Brain pericyte (primary cell): ENCODE data around the gene C11orf24.
A peak's percentile ranks its signal among the peaks of the same experiment; 100 is the strongest.
"Not testable (repeated sequence)": the region's sequence is repeated elsewhere in the genome, so short reads cannot be mapped to it uniquely, and the experiment has no call there.

Source experiments
- DNase-seq: peaks from one replicate; pipeline ENCODE4 v3.0.0-alpha.2; 2012; ENCODE audit warnings: low read depth, low spot score

C11orf24 gene

DNA sequence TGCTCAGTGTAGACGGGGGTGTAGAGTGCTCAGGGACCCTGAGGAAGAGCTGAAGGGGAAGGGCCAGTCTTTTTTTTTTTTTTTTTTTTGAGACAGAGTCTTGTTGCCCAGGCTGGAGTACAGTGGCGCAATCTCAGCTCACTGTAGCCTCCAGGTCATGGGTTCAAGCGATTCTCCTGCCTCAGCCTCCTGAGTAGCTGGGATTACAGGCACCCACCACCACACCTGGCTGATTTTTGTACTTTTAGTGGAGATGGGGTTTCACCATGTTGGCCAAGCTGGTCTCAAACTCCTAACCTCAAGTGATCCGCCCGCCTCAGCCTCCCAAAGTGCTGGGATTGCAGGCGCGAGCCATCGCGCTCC is 27.7 kb upstream of the C11orf24 start:
- DNase-seq: not testable (repeated sequence)

- no peak for DNase-seq
Observed at GRCh38 chr11:68298659-68299516, 27.1 kb upstream of the C11orf24 start.

DNA sequence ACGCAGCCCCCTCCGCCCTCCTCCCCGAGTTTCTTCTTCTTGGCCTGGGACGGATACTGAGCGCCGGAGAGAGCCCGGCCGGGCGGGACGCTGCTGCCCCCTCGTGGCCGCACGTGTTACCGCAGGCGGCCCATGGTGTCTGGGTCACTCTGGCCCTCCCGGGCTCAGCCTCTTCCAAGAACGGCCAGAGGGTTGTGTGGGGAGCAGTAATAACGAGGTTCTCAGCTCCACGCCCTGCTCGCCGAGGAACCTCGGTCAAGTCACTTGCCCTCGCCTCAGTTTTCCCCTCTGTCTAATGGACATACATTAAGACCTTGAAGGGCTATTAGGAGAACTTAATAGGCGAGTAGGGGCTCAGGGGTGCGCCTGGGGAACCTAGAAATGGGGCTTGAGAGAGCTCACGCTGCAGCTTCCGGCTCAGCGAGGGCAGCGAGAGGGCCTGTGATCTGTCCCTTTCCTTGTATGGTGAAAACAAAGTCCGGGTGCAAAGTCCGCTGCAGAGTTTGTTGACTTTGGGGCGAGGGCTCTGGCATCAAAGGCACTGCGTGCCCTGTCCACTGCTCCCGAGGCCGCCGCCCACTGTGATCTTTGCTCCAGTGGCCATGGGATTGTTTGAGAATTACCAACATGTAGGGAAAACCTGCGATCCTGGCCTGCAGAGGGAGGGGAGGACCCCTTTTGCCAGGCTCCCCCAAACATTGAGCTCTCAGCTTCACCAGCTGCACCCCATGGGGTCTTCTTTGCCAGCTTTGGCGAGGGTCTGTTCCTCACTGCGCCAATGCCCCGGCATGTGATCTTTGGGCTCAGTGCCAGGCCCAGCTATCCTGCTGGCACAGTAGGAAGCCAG is 26.3 kb upstream of the C11orf24 start:
- peak; percentile 43 for DNase-seq

DNA sequence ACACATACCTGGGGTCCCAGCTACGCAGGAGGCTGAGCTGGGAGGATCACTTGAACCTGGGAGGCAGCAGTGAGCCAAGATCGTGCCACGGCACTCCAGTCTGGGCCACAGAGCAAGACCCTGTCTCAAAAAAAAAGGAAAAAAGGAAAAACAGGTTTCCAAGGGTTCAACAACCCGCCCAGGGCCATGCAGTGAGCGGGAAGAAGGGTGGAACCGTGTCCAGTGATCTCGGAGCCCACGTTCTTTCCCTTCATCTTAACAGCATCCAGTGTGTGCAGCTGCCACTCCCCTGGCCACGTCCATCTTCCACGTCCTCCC is 25.7 kb upstream of the C11orf24 start:
- no peak for DNase-seq

GRCh38 chr11:68297052-68297378 is 25.2 kb upstream of the C11orf24 start:
- DNase-seq: no peak

DNA sequence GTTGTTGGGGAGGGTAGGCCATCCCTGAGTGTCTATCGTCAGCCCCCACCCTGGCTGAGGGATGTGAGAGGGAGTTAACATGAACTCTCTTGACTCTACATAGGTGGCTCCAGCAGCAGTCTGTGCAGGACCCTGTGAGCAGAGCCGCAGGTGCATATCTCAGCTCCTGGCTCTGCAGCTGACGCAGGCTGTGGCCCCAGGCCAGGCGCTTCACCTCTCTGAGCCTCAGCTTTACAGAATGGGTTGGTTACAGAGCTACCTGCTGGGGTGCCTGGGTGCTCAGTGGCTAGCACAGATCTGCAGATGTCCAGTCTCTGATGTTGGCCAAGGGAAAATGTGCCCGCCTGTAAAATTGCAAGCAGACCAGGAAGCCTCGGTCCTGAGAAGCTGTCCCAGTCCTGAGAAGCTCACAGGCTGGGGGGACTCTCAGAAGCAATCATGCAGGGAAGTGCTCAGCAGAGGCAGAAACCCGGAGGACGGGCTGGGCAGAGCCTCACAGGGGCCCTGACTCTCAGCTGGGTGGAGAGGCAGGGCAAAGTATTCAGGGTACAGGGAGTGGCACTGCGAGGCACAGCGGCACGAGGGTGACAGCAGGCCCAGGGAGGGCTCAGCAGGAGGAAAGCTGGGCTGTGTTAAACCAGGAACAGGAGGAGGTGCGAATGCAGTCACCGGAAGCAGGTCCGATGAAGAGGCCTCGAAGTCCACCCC is 24.7 kb upstream of the C11orf24 start:
- DNase-seq: no peak

GRCh38 chr11:68295940-68296339 is 24.2 kb upstream of the C11orf24 start:
- DNase-seq: no peak

- no peak for DNase-seq
Observed at GRCh38 chr11:68295271-68295670, 23.5 kb upstream of the C11orf24 start.

GRCh38 chr11:68293708-68294107 is 21.9 kb upstream of the C11orf24 start:
- no peak for DNase-seq

- no peak for DNase-seq
Observed at GRCh38 chr11:68289456-68289855, 17.7 kb upstream of the C11orf24 start.

DNA sequence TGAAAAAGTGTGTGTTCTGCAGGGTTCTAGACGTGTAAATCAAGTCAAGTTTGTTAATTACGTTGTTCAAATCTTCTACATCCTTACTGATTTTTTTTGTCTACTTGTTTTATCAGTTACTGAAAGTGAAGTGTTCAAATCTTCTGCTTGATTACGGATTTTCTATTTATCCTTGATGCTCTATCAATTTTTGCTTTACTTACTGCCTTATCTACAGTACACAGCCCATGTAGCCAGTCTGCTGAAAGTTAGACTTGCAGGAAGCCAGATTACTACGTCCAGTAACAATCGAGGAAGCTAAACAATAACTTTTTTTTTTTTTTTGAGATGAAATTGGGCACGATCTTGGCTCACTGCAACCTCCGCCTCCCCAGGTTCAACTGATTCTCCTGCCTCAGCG is 15.6 kb upstream of the C11orf24 start:
- DNase-seq: no peak

GRCh38 chr11:68284588-68284987 is 12.8 kb upstream of the C11orf24 start:
- DNase-seq: not testable (repeated sequence)

DNA sequence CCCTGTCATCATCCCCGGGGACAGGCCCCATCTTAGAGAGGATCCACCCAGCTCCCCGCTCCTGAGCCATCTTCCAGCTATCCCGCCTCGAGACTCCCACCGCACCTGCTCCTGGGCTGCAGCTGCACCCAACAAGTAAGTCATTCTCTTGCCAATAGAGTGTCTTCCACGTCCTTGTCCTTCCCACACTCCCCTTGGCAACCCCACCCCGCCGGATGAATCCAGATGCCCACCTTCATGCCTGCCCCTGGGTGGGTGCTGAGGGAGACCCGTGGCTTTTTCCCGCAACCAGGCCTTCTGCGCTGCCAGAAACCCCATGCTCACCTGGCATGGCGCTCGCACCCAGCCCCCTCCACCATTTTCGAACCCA is 11.1 kb upstream of the C11orf24 start:
- no peak for DNase-seq

- DNase-seq: no peak
Observed at GRCh38 chr11:68282141-68282860, 10.5 kb upstream of the C11orf24 start.

DNA sequence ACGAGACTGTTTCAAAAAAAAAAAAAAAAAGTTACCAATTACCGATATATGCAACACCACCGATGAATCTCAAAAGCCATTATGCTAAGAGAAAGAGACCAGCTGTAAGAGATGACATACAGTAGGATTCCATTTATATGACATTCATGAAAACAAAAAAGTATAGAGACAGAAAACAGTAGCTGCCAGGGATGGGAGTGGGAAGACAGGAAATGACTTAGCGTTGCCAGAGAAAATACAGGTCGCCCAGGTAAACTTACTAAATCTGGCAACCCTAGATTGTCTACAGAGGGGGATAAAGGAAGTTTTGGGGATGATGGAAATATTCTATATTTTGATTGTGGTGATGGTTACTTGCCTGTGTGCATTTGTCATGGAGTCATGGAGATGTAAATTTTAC is 7.9 kb upstream of the C11orf24 start:
- DNase-seq: no peak

DNA sequence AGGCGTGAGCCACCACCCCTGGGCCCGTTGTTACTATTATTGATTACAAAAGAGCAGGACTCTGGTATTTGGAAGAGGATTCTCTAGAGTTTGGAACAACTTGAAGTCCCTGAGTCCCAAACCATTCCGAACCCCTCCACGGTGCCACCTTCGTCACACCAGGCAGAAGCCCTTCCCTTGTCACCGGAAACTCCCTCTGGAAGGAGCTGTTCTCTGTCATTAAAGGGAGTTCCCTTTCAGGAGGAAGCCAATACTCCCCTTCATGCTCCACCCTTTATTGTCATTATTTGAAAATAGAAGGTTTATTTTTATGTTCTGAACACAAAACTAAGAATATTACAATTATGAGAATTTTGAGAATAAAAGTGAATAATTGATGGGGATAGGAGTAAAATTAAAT is 5.1 kb upstream of the C11orf24 start:
- DNase-seq: no peak

DNA sequence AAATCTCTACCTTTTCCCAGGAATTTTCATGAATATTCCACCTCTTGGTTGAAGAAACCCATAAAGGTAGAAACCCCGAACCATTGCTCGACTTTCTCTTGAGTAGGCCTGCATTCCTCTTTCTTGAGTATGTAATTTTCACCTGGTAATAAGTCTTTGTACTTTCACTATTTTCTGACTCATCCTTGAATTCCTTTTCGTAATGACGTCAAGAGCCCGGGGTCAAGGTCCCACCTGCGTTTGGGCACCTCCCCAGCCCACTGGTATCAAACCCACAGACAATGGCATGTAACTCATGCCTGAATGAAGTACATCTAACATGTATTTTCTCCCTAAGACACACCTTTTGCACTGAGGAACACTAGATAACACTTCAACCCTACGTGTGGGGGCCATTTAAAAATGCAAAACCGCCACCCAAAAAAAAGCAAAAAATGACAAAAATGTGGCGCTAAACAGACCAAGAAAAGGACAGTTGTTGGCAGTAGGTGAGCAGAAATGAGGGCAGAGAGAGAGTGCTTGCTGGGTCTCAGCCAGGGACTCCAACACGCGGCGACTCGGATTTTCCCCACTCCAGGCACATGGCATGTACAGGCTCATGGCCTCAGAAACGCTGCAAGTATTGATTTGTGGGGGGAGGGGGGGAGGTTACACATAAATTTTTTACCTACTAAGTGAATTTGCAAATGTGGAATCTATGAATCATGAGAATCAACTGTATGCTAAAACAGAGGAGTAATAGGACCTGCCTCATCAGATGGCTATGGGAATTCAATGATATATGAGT is 4.1 kb upstream of the C11orf24 start:
- DNase-seq: no peak

GRCh38 chr11:68274306-68274705 is 2.5 kb upstream of the C11orf24 start:
- no peak for DNase-seq

- DNase-seq: no peak
Observed at GRCh38 chr11:68273026-68273738, 1.4 kb upstream of the C11orf24 start.

- DNase-seq: no peak
Observed at GRCh38 chr11:68271023-68271780, 571 bp downstream of the C11orf24 start.
